ENCODE data around the gene HDAC7.

Gene HDAC7

GRCh38 chr12:47779301-47779942 lies 40.3 kb downstream of the HDAC7 start:
- H3K36me3 ChIP-seq (ENCODE audit: insufficient read depth, low read length), result peaks cover 29% of the 10 kb centered on the region
- no peaks in the 10 kb centered on the region for H3K9me3 ChIP-seq (ENCODE audit: low read length)
- no peak overlapping the region for H3K27ac ChIP-seq (ENCODE audit: low read depth, low read length)
- H3K27me3 ChIP-seq (ENCODE audit: control insufficient read depth in 1 of 2, insufficient read depth in 2 of 2, low read length in 2 of 2), result no peaks in the 10 kb centered on the region
- H3K4me3 ChIP-seq (ENCODE audit: low read depth in 1 of 2, low read length in 2 of 2), result no peak overlapping the region
- no peak overlapping the region for H3K9ac ChIP-seq (ENCODE audit: low read length)
- peaks cover 51% of the 10 kb centered on the region for H3K4me1 ChIP-seq (ENCODE audit: insufficient read depth, low read length)

DNA sequence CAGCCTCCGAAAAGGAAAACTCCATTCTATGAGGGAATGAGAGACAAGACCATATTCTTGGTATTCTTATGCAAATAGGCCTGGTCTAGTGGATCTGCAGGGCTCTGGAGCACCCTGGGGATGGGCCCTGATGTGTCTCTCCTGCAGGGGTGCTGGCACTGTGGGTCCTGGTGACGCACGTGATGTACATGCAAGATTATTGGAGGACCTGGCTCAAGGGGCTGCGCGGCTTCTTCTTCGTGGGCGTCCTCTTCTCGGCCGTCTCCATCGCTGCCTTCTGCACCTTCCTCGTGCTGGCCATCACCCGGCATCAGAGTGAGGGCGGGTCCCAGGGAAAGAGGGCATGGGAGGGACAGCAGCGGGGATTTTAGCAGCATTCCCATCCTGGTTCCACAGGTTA lies 40.8 kb downstream of the HDAC7 start:
- no peaks in the 10 kb centered on the region for H3K9me3 ChIP-seq (ENCODE audit: low read length)
- H3K36me3 ChIP-seq (ENCODE audit: insufficient read depth, low read length), result peaks cover 23% of the 10 kb centered on the region
- H3K9ac ChIP-seq (ENCODE audit: low read length), result no peak overlapping the region
- H3K27ac ChIP-seq (ENCODE audit: low read depth, low read length), result no peak overlapping the region
- no peaks in the 10 kb centered on the region for H3K27me3 ChIP-seq (ENCODE audit: control insufficient read depth in 1 of 2, insufficient read depth in 2 of 2, low read length in 2 of 2)
- no peak overlapping the region for H3K4me3 ChIP-seq (ENCODE audit: low read depth in 1 of 2, low read length in 2 of 2)
- H3K4me1 ChIP-seq (ENCODE audit: insufficient read depth, low read length), result peaks cover 56% of the 10 kb centered on the region

GRCh38 chr12:47777741-47778558 lies 41.8 kb downstream of the HDAC7 start:
- H3K27me3 ChIP-seq (ENCODE audit: control insufficient read depth in 1 of 2, insufficient read depth in 2 of 2, low read length in 2 of 2), result no peaks in the 10 kb centered on the region
- H3K9ac ChIP-seq (ENCODE audit: low read length), result no peak overlapping the region
- H3K9me3 ChIP-seq (ENCODE audit: low read length), result no peaks in the 10 kb centered on the region
- H3K4me1 ChIP-seq (ENCODE audit: insufficient read depth, low read length), result peaks cover 58% of the 10 kb centered on the region
- no peak overlapping the region for H3K27ac ChIP-seq (ENCODE audit: low read depth, low read length)
- H3K4me3 ChIP-seq (ENCODE audit: low read depth in 1 of 2, low read length in 2 of 2), result no peak overlapping the region
- H3K36me3 ChIP-seq (ENCODE audit: insufficient read depth, low read length), result peaks cover 15% of the 10 kb centered on the region

- Histone ChIP-seq H3K4me3 (ENCODE audit: low read depth in 1 of 2, low read length in 2 of 2) (no peak overlapping the region), H3K9ac (ENCODE audit: low read length) (no peak overlapping the region), H3K27ac (ENCODE audit: low read depth, low read length) (no peak overlapping the region)
Observed at GRCh38 chr12:47777151-47777550, 42.6 kb downstream of the HDAC7 start.

DNA sequence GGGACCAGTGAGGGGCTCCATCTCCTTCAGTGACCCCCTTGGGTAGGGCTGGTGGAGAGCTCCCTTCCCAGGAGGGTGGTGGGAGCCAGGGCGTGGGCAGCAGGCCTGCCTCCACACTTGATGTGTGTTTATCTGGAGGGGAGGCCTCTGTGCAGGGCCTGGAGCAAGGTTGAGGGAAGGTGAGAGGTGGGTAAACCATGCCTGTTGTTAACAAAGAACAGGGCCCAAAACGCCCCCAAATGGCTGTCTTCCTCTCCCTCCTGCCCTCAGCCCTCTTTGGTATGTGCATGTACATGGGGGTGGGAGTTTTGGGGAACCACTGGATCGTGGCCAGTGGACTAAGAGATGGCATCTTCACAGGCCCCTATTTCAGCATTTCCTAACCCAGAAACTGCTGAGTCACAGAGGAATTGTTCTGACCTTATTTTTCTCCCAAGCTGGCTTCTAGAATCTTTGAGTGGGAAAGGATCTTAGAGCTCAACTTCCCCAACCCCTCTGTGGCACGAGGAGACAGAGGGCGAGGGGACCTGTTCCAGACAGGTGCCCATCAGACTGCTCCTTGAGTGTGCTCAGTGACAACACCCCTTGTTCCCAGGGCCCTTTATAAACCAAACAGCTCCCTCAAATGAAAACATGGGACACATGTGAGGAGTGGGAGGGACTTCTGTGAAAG lies 43.1 kb downstream of the HDAC7 start:
- Histone ChIP-seq H3K9ac (ENCODE audit: low read length) (no peak overlapping the region), H3K9me3 (ENCODE audit: low read length) (no peaks in the 10 kb centered on the region), H3K36me3 (ENCODE audit: insufficient read depth, low read length) (peaks cover 6% of the 10 kb centered on the region), H3K27me3 (ENCODE audit: control insufficient read depth in 1 of 2, insufficient read depth in 2 of 2, low read length in 2 of 2) (no peaks in the 10 kb centered on the region), H3K4me1 (ENCODE audit: insufficient read depth, low read length) (peaks cover 63% of the 10 kb centered on the region), H3K27ac (ENCODE audit: low read depth, low read length) (peak overlapping the region; percentile 43), H3K4me3 (ENCODE audit: low read depth in 1 of 2, low read length in 2 of 2) (no peak overlapping the region)

More at GRCh38 chr12:47777151-47777550, 42.6 kb downstream of the HDAC7 start:
- peaks cover 63% of the 10 kb centered on the region for H3K4me1 ChIP-seq (ENCODE audit: insufficient read depth, low read length)
- H3K36me3 ChIP-seq (ENCODE audit: insufficient read depth, low read length), result peaks cover 11% of the 10 kb centered on the region
- H3K27me3 ChIP-seq (ENCODE audit: control insufficient read depth in 1 of 2, insufficient read depth in 2 of 2, low read length in 2 of 2), result no peaks in the 10 kb centered on the region
- H3K9me3 ChIP-seq (ENCODE audit: low read length), result no peaks in the 10 kb centered on the region

- Histone ChIP-seq H3K27ac (ENCODE audit: low read depth, low read length) (no peak overlapping the region), H3K36me3 (ENCODE audit: insufficient read depth, low read length) (no peaks in the 10 kb centered on the region), H3K9me3 (ENCODE audit: low read length) (no peaks in the 10 kb centered on the region), H3K4me1 (ENCODE audit: insufficient read depth, low read length) (peaks cover 65% of the 10 kb centered on the region), H3K9ac (ENCODE audit: low read length) (no peak overlapping the region), H3K27me3 (ENCODE audit: control insufficient read depth in 1 of 2, insufficient read depth in 2 of 2, low read length in 2 of 2) (no peaks in the 10 kb centered on the region), H3K4me3 (ENCODE audit: low read depth in 1 of 2, low read length in 2 of 2) (peak overlapping the region in 1 of 2 donors; percentile 11)
Observed at GRCh38 chr12:47775100-47775911, 44.4 kb downstream of the HDAC7 start.

DNA sequence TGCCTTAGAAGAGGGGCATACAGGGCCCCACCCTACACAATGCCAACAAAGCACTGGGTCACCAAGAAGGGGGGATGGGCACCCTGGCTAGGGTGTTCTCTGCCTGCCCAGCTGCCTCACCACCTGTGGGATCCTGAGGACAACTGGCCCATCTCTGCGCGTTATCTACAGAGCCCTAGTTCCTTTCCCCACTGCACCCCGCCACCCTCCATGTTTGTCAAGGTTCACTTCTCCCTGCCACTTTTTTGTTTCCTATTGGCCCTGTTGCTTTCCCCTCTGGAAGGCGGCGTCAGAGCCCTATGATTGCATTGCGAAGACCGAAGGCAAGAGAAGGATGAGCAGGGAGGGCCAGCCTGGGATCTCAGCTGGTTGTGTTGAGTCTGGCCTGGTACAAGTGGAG lies 45.0 kb downstream of the HDAC7 start:
- Histone ChIP-seq H3K9me3 (ENCODE audit: low read length) (no peaks in the 10 kb centered on the region), H3K36me3 (ENCODE audit: insufficient read depth, low read length) (no peaks in the 10 kb centered on the region), H3K4me3 (ENCODE audit: low read depth in 1 of 2, low read length in 2 of 2) (no peak overlapping the region), H3K27me3 (ENCODE audit: control insufficient read depth in 1 of 2, insufficient read depth in 2 of 2, low read length in 2 of 2) (no peaks in the 10 kb centered on the region), H3K27ac (ENCODE audit: low read depth, low read length) (no peak overlapping the region), H3K4me1 (ENCODE audit: insufficient read depth, low read length) (peaks cover 65% of the 10 kb centered on the region), H3K9ac (ENCODE audit: low read length) (no peak overlapping the region)

DNA sequence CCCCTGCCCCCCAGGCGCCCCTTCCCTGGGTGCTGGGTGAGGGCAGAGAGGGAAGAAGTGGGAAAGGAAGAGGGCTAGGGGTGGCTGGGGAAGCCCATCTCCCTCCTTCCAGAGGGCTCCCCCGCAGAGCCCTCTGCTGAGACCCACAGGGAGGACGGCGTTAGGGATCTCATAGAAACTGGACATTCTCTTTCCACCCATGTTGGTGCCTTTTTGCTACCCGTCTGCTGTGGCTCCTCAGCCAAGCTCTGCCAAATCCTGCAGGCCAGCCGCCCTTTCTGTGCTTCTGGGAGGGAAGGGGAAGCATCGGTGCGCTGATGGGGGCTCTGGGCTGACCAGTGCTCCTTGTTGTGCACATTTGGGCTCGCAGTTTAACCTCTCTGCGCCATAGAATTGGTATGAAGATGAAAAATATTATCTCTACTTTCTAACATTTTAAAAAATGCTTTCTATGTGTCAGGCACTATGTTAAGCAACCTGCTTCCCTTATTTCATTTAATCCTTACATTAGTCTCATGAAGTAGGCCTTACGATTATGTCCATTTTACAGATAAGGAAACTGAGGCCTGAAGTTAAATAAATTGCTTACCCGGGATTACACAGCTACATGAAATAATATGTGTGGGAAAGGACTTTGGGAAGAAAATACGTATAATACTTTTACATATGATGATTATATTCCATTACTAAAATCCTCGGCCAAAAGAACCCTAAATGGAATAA lies 45.7 kb downstream of the HDAC7 start:
- Histone ChIP-seq H3K4me1 (ENCODE audit: insufficient read depth, low read length) (peaks cover 59% of the 10 kb centered on the region), H3K27ac (ENCODE audit: low read depth, low read length) (peak overlapping the region; percentile 64), H3K9ac (ENCODE audit: low read length) (peak overlapping the region; percentile 11), H3K27me3 (ENCODE audit: control insufficient read depth in 1 of 2, insufficient read depth in 2 of 2, low read length in 2 of 2) (no peaks in the 10 kb centered on the region), H3K36me3 (ENCODE audit: insufficient read depth, low read length) (no peaks in the 10 kb centered on the region), H3K9me3 (ENCODE audit: low read length) (no peaks in the 10 kb centered on the region), H3K4me3 (ENCODE audit: low read depth in 1 of 2, low read length in 2 of 2) (peak overlapping the region; percentile 64 to 81)

DNA sequence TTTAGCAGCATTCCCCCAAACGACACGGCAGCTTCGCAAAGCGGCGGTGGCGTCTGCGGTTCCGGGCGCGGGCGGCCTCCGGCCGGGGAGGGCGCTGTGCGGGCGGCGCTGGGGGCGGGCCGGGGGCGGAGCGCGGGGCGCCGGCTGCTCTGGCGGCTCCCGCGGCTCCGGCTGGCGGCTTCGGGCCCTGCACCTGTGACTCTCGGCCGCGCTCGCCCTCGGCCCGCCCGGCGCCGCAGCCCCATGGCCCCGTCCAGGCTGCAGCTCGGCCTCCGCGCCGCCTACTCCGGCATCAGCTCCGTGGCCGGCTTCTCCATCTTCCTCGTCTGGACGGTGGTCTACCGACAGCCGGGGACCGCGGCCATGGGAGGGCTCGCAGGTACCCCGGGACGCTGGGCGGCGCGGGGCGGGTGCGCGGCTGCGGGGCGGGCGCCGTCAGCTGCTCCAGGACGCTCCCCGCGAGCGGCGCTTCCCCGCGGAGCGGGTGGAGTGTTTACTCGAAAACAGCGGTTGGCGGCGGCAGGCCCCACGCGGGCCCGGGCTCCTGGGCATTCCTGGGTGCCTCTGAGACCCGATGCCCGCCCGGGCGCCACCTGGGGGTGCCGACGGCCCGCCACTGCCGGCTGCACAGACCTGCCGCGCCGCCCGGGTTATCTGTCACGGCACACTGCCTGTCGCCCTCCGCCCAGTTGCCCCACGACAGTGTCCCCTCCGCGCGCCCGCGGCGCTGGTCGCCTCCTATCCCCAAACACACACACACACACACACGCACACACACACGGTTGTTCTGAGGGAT lies 46.4 kb downstream of the HDAC7 start, which contains the start of gene SLC48A1:
Gene SLC48A1, plus strand, starts transcription at position 177 of the 796 bp plus-strand sequence. Its CDS starts 67 bp downstream, at position 244.
- H3K27me3 ChIP-seq (ENCODE audit: control insufficient read depth in 1 of 2, insufficient read depth in 2 of 2, low read length in 2 of 2), result no peaks in the 10 kb centered on the region
- peak within 1 kb of the TSS; percentile 64 to 81 for H3K4me3 ChIP-seq (ENCODE audit: low read depth in 1 of 2, low read length in 2 of 2)
- H3K36me3 ChIP-seq (ENCODE audit: insufficient read depth, low read length), result no peaks in the 10 kb centered on the region
- peak within 1 kb of the TSS; percentile 64 for H3K27ac ChIP-seq (ENCODE audit: low read depth, low read length)
- H3K4me1 ChIP-seq (ENCODE audit: insufficient read depth, low read length), result peaks cover 53% of the 10 kb centered on the region
- no peaks in the 10 kb centered on the region for H3K9me3 ChIP-seq (ENCODE audit: low read length)
- peak within 1 kb of the TSS; percentile 11 for H3K9ac ChIP-seq (ENCODE audit: low read length)

DNA sequence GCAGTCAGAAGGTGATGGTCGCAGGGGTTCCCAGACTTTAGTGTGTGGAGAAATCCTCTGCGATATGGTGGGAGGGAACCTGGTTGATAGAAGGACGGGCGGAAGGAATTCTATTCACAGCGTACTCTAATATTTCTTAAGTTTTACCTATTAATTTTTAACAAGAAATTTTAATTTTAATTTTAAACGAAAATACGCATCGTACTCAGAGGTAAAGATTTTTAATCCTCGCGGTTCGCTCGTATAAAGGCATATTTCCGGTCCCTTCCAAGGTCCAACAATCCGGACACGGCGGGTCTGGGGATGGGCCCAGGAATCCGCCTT lies 47.0 kb downstream of the HDAC7 start:
- H3K9ac ChIP-seq (ENCODE audit: low read length), result no peak overlapping the region

More for the DNA sequence above, 47.0 kb downstream of the HDAC7 start:
- H3K4me3 ChIP-seq (ENCODE audit: low read depth in 1 of 2, low read length in 2 of 2), result peak overlapping the region; percentile 29 to 30
- no peaks in the 10 kb centered on the region for H3K27me3 ChIP-seq (ENCODE audit: control insufficient read depth in 1 of 2, insufficient read depth in 2 of 2, low read length in 2 of 2)
- H3K9me3 ChIP-seq (ENCODE audit: low read length), result no peaks in the 10 kb centered on the region
- H3K27ac ChIP-seq (ENCODE audit: low read depth, low read length), result peak overlapping the region; percentile 62
- H3K36me3 ChIP-seq (ENCODE audit: insufficient read depth, low read length), result no peaks in the 10 kb centered on the region
- H3K4me1 ChIP-seq (ENCODE audit: insufficient read depth, low read length), result peaks cover 48% of the 10 kb centered on the region
